ENCODE results near the gene ATOSB. TPM values are rescaled to one million over a fixed set of nuclear protein-coding genes. Genes with fewer than 3 reads are reported as not detected.

The ATOSB gene
- total and polyA plus RNA-seq, 9 of the 15 experiments (the other 6 are each of a cell fraction or from before 2014, with no cell fraction given) = 0.45 to 8.0 (median 4.2) TPM

GRCh38 chr9:35102769-35103659 lies 12.6 kb downstream of the ATOSB start, which contains the start of gene STOML2 (continued):
- TF ChIP-seq, protein P1, sequence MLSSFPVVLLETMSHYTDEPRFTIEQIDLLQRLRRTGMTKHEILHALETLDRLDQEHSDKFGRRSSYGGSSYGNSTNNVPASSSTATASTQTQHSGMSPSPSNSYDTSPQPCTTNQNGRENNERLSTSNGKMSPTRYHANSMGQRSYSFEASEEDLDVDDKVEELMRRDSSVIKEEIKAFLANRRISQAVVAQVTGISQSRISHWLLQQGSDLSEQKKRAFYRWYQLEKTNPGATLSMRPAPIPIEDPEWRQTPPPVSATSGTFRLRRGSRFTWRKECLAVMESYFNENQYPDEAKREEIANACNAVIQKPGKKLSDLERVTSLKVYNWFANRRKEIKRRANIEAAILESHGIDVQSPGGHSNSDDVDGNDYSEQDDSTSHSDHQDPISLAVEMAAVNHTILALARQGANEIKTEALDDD (IDR thresholded peaks at IDR 0.05) = 0 out of 2 replicates have a peak, but pooled peaks have one; percentile 32
- TF ChIP-seq CBFA2T3 (IDR thresholded peaks at IDR 0.05) (no peak), SETDB1 (IDR thresholded peaks at IDR 0.05; ENCODE audit: low read length) (no peak), GTF3C2 (IDR thresholded peaks at IDR 0.05; ENCODE audit: borderline replicate concordance, extremely low read depth, insufficient read length) (no peak), CREM (IDR thresholded peaks at IDR 0.05; ENCODE audit: low read depth) (peak; percentile 70), ZNF695 (CRISPR knock-in tag; IDR thresholded peaks at IDR 0.05) (no peak), ETS1 (conservative IDR thresholded peaks at IDR 0.05; ENCODE audit: control insufficient read depth, low read depth, low read length) (peak; percentile 59; the same call in 1 of the 2 replicates), SNRNP70 (optimal IDR thresholded peaks at IDR 0.05; ENCODE audit: low read depth, low read length) (no peak), ZBTB33 (CRISPR knock-in tag; IDR thresholded peaks at IDR 0.05) (no peak), ZNF830 (CRISPR knock-in tag; IDR thresholded peaks at IDR 0.05) (no peak), CCNT2 (IDR thresholded peaks at IDR 0.05; ENCODE audit: borderline replicate concordance, extremely low read depth, insufficient read length, low read depth, low read length) (peak; percentile 41), MXI1 (IDR thresholded peaks at IDR 0.05; ENCODE audit: low read depth, low read length) (peak; percentile 83), HSF4 (CRISPR knock-in tag; IDR thresholded peaks at IDR 0.05; ENCODE audit: borderline replicate concordance) (no peak)
- TF ChIP-seq, protein P2, sequence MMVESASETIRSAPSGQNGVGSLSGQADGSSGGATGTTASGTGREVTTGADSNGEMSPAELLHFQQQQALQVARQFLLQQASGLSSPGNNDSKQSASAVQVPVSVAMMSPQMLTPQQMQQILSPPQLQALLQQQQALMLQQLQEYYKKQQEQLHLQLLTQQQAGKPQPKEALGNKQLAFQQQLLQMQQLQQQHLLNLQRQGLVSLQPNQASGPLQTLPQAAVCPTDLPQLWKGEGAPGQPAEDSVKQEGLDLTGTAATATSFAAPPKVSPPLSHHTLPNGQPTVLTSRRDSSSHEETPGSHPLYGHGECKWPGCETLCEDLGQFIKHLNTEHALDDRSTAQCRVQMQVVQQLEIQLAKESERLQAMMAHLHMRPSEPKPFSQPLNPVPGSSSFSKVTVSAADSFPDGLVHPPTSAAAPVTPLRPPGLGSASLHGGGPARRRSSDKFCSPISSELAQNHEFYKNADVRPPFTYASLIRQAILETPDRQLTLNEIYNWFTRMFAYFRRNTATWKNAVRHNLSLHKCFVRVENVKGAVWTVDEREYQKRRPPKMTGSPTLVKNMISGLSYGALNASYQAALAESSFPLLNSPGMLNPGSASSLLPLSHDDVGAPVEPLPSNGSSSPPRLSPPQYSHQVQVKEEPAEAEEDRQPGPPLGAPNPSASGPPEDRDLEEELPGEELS (CRISPR knock-in tag; IDR thresholded peaks at IDR 0.05; ENCODE audit: borderline replicate concordance) = no peak
- TF ChIP-seq, protein P3, sequence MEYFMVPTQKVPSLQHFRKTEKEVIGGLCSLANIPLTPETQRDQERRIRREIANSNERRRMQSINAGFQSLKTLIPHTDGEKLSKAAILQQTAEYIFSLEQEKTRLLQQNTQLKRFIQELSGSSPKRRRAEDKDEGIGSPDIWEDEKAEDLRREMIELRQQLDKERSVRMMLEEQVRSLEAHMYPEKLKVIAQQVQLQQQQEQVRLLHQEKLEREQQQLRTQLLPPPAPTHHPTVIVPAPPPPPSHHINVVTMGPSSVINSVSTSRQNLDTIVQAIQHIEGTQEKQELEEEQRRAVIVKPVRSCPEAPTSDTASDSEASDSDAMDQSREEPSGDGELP (CRISPR knock-in tag; IDR thresholded peaks at IDR 0.05; ENCODE audit: borderline replicate concordance) = peak; percentile 84
